Skeletal muscle cell (primary cell): ENCODE measurements around the gene KLRK1.
"Not testable (repeated sequence)": the region's sequence is repeated elsewhere in the genome, so short reads cannot be mapped to it uniquely, and the experiment has no call there.

ENCODE experiments used
- DNase-seq: peaks from one replicate; pipeline ENCODE4 v3.0.0-alpha.2; 2010; ENCODE audit warnings: low read depth
- H3K4me3 ChIP-seq: 2 replicates; pipeline ENCODE4 v1.5.1; 2011; ENCODE audit warnings: low read depth, mild to moderate bottlenecking, control low read depth, low read length, moderate library complexity

The KLRK1 gene

DNA sequence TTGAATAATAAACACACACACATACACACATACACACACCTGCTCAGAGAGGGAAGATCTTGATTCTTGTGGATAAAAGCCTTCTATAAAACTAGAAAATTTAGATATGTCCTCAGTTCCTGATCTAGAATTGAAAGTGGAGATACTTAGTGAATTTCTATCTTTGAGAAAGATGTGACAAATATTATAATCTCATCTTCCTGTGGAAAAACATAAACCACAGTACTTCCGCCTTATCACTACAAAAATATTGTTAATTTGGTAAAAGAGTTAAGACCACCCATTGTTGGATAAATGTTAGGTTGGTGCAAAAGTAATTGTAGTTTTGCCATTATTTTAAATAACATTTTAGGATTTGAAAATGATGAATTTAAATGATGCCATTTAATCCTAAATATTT lies at the start of gene KLRK1:
Gene KLRK1, minus strand, starts transcription at position 138 of the 400 bp plus-strand sequence. CDS start 1,231 bp downstream, outside the sequence.
- H3K4me3 ChIP-seq, result no peak within 1 kb of the TSS
- no peak for DNase-seq

DNA sequence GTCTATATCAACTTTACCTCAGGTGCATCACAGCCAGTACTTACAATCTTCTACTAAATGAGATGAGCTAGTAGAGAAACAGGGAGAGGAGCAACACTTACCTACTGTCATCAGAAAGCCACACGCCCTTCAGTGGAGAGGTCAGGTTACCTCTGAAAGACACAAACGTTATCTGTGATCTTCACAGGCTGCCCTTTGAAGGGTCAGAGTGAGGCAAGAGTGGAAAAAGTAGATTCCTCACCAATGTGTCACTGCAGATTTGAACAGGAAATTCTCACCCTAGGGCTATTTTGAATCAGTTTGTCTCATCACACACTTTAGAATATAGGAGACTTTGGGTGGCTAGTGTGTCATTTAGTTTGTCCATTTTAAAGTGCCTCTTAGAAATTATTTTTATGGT lies 47.8 kb upstream of the KLRK1 start:
- H3K4me3 ChIP-seq, DNase-seq: not testable (repeated sequence)

DNA sequence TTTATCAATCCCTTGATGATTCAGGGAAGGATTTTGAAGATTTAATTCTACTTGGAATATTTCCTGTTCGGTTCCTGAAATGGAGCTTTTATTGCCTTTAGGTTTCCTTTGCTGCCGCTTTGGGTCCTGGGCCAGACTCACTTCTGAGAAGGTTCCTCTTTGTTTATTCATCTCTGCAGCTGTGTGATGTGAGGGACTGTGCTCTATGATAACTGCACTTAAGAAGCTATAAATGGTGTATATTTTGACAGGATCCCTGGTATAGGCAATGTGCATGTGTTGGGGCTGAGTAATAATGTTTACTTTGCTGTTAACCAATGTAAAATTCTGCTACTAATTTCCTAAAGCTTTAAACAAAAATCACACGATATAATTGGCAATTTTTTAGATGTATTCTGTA lies 46.0 kb upstream of the KLRK1 start, which contains the start of gene KLRC2:
Gene KLRC2, minus strand, starts transcription at position 195 of the 400 bp plus-strand sequence. Its CDS starts 24 bp downstream, at position 171.
- DNase-seq, result peak; percentile 23
- not testable (repeated sequence) for H3K4me3 ChIP-seq

DNA sequence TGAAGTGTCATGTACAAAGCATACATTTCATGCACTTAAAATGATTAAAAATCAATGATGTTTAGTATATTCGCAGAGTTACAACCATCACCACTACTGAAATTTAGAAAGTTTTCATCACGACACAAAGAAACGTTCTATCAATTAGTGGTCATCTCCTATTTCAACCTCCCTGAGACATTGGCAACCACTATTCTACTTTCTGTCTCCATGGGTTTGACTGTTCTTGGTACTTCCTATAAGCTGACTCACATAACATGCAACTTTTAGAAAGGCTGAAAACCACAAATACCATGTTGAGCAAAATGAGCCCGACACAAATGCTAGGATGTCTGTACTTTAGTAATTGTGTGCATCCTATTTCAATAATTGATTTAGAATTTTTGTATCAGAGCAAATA lies 40.8 kb upstream of the KLRK1 start:
- not testable (repeated sequence) for DNase-seq

DNA sequence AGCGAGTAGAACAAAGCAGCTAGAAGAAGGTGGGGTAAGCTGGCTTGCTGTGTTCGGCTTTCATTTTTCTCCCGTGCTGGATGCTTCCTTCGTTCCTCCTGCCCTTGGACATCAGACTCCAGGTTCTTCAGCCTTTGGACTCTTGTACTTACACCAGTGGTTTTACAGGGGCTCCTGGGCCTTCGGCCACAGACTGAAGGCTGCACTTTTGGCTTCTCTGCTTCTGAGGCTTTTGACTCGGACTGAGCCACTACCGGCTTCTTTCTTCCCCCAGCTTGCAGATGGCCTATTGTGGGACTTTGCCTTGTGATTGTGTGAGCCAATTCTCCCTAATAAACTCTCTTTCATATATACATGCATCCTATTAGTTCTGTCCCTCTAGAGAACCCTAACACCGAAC lies 36.1 kb upstream of the KLRK1 start:
- not testable (repeated sequence) for DNase-seq

More for the DNA sequence above, 40.8 kb upstream of the KLRK1 start:
- H3K4me3 ChIP-seq, result not testable (repeated sequence)

DNA sequence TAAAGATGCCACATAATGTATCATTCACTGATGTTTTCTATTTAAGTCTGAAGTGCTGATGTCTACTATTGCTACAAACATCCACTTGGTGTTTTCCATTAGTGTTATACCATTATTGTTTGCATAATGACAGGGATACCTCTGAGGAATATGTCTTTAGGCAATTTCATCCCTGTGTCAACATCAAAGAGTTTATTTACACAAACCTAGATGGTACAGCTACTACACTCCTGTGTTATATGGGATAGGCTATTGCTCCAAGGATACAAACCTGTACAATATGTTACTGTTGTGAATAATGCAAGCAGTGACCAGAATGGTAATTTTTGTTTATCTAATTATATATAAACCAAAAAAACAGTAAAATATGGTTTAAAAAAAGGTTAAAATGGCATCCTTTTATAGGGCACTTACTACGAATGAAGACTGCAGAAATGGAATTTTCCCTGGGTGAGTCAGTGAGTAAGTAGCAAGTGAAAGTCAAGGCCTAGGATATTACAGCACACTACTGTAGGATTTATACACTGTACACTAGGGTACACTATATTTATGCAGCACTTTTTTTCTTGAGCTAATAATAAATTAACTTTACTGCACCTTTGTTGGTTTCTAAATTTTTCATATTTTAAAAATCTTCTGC lies 34.5 kb upstream of the KLRK1 start:
- not testable (repeated sequence) for DNase-seq

More for the DNA sequence above, 36.1 kb upstream of the KLRK1 start:
- H3K4me3 ChIP-seq, result not testable (repeated sequence)

DNA sequence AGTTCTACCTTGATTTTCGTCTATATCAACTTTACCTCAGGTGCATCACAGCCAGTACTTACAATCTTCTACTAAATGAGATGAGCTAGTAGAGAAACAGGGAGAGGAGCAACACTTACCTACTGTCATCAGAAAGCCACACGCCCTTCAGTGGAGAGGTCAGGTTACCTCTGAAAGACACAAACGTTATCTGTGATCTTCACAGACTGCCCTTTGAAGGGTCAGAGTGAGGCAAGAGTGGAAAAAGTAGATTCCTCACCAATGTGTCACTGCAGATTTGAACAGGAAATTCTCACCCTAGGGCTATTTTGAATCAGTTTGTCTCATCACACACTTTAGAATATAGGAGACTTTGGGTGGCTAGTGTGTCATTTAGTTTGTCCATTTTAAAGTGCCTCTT lies 32.3 kb upstream of the KLRK1 start:
- not testable (repeated sequence) for H3K4me3 ChIP-seq, DNase-seq

More for the DNA sequence above, 34.5 kb upstream of the KLRK1 start:
- H3K4me3 ChIP-seq, result not testable (repeated sequence)

DNA sequence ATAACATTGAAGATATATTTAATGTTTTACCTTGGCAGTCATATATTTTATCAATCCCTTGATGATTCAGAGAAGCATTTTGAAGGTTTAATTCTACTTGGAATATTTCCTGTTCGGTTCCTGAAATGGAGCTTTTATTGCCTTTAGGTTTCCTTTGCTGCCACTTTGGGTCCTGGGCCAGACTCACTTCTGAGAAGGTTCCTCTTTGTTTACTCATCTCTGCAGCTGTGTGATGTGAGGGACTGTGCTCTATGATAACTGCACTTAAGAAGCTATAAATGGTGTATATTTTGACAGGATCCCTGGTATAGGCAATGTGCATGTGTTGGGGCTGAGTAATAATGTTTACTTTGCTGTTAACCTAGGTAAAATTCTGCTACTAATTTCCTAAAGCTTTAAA lies 30.5 kb upstream of the KLRK1 start, which contains the start of gene KLRC3:
Gene KLRC3, minus strand, starts transcription at position 262 of the 400 bp plus-strand sequence. Its CDS starts 45 bp downstream, at position 217.
- H3K4me3 ChIP-seq, DNase-seq: not testable (repeated sequence)

DNA sequence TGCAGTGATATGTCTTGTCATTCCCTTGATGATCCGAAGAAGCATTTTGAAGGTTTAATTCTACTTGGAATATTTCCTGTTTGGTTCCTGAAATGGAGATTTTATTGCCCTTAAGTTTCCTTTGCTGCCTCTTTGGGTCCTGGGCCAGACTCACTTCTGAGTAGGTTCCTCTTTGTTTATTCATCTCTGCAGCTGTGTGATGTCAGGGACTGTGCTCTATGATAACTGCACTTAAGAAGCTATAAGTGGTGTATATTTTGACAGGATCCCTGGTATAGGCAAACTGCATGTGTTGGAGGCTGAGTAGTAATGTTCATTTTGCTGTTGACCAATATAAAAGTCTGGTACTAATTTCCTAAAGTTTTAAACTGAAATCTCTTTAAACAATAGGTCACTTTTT lies 19.6 kb upstream of the KLRK1 start, which contains the start of gene KLRC4:
Gene KLRC4, minus strand, starts transcription at position 366 of the 400 bp plus-strand sequence. Its CDS starts 182 bp downstream, at position 184.
- H3K4me3 ChIP-seq, result no peak within 1 kb of the TSS
- DNase-seq, result peak; percentile 54

DNA sequence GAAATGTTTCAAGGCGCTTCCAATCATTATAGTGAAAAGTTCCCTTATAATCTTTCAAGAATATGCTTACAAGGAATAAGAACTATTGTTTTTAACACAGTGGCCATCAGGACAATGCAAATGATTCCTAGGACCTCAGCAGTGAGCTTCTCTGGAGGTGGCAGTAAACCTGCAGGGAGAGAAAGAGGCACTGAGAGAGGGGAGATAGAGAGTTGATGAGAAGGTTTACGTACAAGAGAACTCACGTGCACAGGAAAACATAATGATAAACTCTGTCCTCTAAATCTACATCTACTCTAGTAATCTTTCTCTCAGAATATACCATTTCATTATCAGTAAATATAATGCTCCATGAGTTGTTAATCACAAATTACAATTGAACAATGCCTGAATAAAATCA lies 19.0 kb upstream of the KLRK1 start:
- no peak overlapping the region for H3K4me3 ChIP-seq
- no peak for DNase-seq

DNA sequence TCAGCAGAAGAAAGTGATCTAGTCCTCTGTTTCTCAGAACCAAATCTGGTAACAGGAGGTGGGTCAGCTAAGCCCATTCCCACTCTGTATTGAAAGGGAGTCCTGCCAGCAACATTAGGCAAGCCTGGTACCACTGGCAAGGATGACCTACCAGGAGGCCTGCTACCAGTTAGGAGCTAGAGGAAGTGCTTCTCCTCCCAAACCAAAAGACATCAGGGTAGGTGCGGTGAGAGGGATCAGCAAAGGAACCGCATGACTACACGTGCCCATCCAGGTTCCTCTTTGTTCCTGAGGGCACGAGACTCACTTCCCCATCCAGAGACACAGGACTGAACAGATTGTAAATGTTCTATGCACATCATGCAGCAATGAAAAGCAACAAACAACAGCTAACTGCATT lies 16.9 kb upstream of the KLRK1 start:
- no peak for DNase-seq
- H3K4me3 ChIP-seq, result no peak overlapping the region

DNA sequence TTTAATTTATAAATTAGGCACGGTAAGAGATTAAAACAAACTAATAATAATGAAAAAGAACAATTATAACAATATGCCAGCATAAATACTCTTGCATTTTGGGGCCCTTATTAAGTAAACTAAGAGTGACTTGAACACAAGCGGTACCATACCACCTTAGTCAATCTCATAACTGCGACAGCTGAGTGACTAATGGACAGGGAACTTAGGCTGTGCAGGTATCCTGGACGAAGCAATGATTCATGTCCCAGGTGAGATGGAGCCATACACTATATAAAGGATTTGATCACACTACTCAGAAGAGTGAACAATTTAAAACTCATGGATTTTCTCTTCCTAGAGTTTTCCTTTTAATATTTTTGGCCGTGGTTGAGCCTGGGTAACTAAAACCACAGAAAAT lies 15.5 kb upstream of the KLRK1 start:
- no peak for DNase-seq
- H3K4me3 ChIP-seq, result no peak overlapping the region

DNA sequence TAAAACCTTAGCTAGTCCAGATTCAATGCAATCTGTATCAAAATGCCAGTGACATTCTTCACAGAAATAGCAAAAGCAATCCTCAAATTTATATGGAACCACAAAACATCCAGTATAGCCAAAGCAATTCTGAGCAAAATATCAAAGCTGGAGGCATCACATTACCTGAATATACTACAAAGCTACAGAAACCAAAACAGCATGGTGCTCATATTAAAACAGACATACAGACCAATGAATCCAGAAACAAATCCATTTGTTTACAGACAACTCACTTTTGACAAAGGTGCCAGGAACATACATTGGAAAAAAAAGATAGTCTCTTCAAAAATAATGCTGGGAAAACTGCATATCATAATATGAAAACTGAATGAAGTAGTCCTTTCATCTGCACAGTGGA lies 15.0 kb upstream of the KLRK1 start:
- H3K4me3 ChIP-seq, result no peak overlapping the region
- DNase-seq, result no peak

DNA sequence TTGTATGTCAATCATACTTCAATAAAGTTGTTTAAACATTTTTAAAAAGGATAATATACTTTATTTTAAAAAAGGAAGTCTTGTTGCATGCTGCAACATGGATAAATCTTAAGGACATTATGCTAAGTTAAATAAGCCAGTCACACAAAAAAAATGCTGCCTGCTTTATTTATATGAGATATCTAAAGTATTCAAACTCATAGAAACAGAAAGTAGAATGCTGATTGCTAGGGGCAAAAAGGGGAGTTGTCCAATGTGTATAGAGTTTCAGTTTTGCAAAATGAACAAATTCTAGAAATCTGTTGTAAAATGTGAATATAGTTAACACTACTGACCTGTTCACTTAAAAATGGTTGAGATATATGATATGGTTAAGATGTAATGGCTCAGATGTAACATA lies 11.0 kb upstream of the KLRK1 start:
- no peak overlapping the region for H3K4me3 ChIP-seq
- DNase-seq, result no peak

DNA sequence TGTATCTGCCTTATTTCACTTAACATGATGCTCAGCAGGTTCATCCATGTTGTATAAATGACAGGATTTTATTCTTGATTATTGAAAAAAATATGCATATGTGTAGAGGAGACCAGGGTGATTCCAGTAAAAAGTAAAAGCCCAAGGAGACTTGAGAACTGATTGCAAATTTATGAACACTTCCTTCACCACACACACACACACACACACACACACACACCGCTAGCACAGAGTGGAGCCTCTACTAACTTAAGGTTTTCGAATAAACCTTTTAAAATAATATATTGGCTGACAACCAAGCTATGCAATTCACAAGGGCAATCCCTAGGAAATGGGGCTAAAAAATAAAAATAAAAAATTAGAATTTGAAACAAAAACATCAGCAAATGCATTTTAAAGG lies 8.3 kb upstream of the KLRK1 start:
- no peak for DNase-seq
- no peak overlapping the region for H3K4me3 ChIP-seq

DNA sequence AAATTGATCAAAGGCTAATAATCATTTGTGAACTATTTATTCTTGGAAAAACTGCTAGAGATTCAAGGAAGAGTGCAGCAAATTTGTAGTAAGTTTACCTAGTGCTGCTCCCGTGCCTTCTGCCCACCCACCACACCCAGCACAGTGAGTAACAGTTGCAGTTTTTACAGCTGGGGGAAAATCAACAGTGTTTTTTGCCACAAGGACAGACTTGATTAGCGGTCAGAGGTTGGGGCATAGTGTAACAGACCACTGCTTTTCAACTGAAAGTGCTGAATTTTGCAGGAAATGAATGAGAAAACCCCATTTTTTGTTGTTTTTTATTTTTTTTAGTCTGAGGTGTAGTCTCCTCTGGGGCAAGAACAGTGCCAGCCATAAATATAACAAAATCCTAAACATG lies 7.5 kb upstream of the KLRK1 start:
- DNase-seq, result no peak
- no peak overlapping the region for H3K4me3 ChIP-seq

DNA sequence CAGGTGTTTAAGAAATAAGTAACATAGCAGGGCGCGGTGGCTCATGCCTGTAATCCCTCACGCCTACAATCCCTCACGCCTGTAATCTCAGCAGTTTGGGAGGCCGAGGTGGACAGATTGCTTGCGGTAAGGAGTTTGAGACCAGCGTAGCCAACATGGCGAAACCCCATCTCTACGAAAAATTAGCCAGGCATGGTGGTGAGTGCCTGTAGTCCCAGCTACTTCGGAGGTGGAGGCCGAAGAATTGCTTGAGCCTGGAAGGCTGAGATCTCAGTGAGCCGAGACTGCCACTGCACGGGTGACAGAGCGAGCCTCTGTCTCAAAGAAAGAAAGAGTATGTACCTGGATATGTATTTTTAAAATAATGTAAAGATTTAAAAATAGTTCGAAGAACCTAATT lies 6.3 kb upstream of the KLRK1 start:
- DNase-seq, H3K4me3 ChIP-seq: not testable (repeated sequence)

DNA sequence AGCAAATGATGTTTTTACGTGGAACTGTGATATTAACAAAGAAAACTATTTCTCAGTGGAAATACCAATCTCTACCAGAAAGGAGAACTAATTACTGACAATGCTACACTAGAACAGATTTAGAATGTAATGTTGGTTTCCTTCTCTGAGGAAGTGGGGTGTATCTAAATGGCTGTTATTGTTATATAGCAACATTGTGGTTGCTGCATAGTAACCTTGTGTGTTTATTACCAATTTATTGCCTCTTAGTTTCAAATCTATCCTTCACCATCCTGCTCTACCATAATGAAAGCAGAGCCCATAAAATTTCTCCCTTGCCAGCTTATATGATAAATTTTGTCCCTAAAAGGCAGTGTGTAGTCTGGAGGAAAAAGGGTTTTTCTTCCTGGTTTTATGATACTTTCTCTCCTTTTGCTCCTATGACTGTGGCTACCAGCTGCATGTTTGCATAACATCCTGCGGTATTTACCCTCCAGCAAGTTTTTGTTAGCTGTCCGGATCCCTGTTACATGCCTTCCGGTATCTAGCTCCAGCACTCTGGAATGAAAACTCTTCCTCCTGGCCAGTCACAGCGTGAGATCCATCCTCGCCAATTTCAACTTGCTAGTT lies 5.7 kb upstream of the KLRK1 start:
- H3K4me3 ChIP-seq, result no peak overlapping the region

DNA sequence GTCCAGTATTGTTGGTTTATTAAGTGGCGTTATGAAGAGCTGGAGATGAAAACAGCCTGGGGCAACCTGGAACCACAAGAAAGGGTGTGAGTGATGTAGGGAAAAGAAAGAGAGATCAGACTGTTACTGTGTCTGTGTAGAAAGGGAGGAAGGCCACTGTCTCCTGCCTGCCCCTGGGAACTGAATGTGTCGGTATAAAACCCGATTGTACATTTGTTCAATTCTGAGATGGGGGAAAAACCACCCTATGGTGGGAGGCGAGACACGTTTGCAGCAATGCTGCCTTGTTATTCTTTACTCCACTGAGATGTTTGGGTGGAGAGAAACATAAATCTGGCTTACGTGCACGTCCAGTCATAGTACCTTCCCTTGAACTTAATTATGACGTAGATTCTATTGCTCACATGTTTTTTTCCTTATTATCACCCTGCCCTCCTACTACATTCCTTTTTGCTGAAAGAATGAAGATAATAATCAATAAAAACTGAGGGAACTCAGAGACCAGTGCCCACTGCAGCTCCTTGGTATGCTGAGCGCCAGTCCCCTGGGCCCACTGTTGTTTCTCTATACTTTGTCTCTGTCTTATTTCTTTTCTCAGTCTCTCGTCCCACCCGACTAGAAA lies 4.8 kb upstream of the KLRK1 start:
- DNase-seq, H3K4me3 ChIP-seq: not testable (repeated sequence)

More for the DNA sequence above, 5.7 kb upstream of the KLRK1 start:
- DNase-seq, result peak; percentile 41

DNA sequence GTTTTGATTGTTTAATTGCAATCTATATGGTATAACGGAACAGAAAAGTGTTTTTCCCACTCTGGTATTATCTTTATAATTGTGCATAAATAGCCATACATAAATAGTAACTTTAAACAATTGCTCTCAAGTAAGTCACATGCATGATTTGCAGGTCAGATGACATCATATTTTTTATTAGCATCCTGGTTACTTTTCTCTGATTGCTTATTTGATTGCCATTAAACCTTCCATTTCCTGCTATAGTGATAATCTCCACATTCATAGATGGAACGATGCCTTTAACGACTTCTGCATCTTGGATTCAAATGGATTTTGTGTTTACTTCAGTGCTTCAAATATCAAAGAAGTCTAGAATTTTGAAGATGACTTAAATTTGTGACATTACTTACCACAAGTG lies 3.5 kb upstream of the KLRK1 start:
- no peak for DNase-seq

More for the DNA sequence above, 3.5 kb upstream of the KLRK1 start:
- H3K4me3 ChIP-seq, result no peak overlapping the region
